CD4-positive, alpha-beta T cell treated with Interleukin-1 beta for 1 hour (primary cell): ENCODE results near the gene KCNMB2.

Experiments used
- DNase-seq, 2 donors: peaks; one replicate each; pipeline ENCODE4 v3.0.0-alpha.2; 2020 to 2022

Gene KCNMB2

DNA sequence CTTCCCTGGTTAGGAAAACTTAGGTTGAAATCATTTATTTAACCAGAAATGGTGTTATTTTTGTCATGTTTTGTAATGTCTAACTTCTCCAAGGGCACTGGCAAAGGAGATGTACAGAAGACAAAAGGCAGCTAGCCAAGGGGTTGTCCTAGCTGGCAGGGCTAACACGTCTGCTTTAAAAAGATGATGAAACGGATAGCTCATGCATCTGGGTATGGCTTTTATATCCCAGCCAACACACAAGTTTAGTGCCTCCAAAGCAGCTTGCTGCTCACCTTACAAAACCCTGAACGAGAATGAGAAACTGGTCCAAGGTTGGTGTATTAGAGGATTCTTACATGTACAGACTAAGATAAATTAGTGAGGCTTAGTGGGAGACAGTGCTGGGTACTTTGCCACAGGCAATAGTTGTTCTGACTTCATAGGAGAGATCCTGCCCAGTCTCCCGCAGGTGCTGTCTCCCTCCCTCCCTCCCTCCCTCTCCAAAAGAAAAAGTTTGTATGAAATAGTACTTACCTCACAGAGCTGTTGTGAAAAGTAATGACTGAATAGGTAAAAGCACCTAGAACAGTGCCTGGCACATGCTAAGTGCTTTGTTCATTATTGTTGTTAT is 47.8 kb downstream of the KCNMB2 start:
- no peak for DNase-seq

DNA sequence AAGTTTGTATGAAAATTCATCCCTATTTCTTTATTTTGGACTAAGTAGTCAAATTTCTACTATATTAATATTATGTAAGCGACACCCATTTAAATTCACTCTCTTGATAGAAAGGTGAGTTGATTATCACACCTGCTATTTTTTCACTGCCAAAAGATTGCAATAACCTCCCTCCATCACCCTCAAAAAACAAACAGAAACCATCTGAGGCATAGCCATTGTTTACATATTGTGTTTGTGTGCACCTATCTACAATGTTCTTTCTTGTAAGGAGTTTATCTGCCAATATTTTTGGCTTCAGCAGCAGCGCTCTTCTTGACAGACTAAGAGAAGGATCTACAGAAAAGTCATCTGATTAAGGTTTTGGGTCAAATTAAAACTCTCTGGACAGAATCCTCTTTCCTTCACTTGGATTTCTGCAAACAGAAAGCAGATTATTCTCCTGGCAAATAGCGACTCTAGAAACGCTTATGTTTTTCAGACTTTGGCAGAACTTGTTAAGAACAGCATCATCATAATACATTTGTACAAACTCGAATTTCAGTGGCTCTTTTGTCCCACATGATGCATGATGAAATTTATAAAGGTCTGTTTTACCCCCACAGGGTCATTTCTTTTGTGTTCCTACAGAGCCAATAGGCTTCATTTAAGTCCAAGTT is 48.6 kb downstream of the KCNMB2 start:
- no peak for DNase-seq

GRCh38 chr3:178585454-178585853 is 49.2 kb downstream of the KCNMB2 start:
- no peak for DNase-seq

DNA sequence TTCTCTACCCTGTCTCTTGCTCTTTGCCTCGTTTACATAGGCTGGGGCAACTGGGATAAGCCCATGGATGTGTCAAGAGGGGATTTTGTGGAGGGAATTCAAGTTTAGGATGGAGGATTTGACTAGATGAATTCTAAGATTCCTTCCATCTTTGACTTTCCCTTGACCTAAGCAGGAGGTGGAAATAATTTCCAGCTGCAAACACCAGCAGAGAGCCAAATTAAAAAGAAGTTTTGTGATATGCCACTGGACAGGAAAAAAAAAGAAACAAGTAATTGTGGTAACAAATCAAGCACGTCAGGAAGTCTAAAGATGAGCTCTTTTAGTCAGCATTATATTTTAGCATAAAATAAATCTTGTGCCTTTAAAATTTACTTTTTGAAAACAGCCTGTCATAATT is 49.8 kb downstream of the KCNMB2 start:
- DNase-seq: no peak

DNA sequence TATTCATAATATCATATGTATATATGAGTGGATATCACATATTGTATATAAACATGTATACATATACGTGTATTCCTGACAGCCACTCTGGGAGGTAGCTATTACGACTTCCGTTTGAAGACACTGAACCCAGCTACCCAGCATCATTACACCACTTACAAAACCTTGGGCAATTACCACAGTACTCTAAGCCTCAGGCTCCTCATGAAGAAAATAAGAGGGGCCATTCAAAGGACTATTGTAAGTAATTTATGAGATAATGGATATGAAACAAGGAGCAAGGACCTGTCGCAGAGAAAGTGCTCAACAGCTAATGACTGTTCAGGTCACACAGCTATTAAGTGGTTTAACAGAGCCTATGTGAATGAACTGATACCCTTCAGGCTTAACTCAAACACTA is 52.4 kb downstream of the KCNMB2 start:
- no peak for DNase-seq

DNA sequence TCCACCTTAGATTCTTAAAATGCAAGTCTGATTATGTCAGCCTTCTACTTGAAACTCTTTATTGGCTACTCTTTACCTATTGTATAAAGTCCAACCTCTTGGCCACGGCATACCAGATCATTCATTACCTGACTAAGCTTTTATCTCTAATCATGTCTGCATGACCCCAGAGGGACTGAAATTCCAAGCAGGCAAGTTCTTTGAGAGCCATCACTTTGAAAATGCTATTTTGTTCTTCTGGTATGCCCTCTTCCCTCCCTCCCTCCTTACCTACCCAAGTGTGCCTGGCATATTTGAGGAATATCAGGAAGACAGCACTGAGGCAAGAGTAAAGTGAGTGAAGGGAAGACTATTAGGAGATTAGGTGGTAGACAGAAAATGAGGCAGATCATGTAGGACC is 57.5 kb downstream of the KCNMB2 start:
- DNase-seq: no peak

DNA sequence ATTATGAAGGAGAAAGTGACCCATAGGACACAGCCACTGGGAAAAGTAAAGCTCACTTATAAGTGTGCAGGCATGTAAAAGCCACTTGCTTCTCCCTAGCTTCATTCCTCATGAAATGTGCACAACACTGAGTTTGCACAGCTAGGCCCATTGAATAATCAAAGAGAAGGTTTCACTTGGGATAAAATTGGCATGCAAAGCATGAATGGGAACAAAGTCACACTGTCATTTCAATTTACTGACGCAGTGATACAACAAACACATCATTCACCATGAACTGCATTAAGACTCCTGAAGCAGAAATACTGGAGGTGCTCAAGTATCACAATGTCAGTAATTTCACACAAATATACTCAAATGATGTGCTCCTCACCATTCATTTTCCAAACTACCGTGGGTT is 61.1 kb downstream of the KCNMB2 start:
- DNase-seq: no peak

GRCh38 chr3:178602856-178603255 is 66.6 kb downstream of the KCNMB2 start:
- no peak for DNase-seq

GRCh38 chr3:178603735-178604134 is 67.5 kb downstream of the KCNMB2 start:
- DNase-seq: no peak

DNA sequence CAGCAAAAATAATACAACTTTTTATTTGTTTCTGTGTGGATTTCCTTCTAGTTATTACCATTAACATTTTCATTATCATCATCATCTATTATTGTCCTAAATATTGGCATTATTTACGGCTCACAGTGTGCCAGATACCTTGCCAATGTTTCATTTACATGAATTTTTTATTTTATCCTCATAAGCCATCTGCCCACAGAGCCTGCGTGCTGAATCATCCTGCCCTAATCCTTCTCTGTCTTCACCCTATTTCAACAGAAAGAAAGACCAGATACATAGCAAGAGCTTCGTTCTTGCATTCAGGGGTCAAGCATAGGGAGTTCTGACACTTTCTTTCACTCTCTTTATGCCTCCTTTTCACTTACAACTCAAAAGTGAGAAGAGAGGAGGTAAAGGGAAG is 82.0 kb downstream of the KCNMB2 start:
- DNase-seq: no peak

DNA sequence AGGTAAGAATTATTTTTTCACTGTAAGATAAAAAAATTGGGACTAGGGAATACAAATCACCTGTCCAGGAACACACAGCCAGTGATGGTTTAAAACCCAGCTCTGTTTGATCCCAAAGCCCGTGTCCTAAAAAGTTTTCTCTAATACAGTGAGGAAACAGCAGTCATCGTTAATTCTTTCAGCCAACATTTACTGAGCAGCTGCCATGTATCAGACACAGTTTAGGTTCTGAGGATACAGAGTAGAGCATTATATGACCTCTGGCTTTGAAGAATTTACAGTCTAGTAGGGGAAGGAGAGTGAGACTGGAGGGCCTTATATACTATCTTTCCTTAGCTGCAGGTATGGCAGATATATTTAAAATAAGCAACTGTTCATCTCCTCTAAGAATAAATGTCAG is 82.7 kb downstream of the KCNMB2 start:
- DNase-seq: no peak

DNA sequence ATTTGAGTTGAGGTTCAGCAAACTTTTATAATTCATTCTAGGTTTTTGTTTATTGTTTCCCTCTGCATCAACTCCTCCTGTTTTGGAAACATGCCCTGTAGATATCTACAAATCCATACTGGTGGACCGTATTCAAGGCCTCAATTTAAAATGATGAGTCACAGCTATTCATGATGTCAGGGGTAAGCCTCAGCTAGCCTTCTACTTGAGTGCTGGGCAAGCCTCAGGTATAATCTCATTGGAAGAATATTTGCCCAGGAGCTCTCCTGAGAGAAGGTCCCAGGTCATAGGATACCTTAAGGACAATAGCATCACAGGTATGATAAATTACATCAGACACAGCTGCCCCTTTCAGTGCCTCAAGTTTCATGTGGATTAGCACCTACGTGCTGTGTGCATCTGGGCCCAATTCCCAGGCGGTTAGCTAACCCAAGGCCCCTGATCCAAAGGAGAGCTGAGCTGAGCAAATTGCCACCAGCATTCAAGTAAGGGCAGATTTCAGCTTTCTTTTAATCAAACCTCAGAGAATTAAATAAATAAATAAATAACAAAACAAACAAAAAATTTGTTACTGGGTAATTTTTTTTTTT is 87.5 kb downstream of the KCNMB2 start:
- no peak for DNase-seq

DNA sequence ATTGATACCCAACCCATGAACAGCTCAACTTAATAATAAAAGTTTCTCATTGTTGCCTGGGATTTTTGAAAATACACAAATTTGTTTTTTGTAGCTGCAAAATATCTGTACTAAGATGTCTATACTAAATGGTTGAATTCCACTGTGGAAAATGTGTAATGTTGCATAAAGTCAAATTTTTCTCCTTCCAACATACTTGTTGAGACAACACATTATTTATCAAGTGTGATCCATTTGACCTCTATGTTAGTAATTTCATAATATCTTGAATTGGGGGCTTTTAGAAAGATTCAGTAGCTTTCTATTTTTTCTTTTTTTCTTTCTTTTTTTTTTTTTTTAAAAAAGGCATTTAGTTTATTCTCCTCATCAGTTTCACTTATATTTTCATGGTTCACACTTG is 88.0 kb downstream of the KCNMB2 start:
- DNase-seq: no peak

DNA sequence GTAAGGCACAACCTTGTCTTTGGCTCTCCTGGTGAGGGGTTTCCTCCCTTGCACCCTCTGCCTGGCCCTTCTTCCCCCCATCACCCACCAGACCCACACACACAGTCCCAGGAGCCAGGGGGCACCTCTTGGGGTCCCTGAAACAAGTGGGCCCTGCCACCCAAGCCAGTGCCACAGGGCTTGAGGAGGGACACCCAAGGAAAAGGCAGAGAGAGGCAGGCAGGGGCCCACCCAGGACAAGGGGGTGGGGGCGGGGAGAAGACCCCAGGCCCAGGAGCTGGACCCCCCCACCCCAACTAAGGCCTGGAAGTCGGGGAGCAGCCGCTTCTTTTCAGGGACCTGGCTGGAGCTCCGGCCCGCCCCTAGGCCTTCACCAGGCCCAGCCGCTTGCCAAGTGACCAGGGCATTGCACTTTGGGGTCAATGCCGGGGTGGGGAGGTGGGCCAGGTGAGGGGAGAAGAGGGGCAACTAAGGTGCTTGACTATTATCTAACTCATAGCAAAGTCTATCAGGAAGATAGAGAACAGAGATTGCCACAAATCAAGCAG is 88.9 kb downstream of the KCNMB2 start:
- DNase-seq: no peak

DNA sequence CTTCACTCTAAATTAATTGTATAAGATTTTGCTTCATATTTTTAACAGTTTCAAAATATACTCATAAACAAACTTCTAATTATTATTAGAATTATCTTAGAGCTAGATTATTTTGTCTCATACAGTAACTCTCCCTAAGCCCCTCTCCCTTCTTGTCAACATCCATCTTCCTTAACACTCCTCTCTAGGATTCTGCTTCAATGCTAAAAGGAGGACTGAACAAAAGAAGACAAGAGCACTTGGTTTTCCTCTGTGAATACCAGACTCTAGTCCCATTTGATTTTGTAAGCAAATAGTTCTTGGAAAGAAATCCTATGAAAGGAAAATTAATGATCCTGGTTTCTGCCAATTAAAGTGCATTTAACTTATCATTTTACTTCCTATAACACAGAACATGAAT is 91.8 kb downstream of the KCNMB2 start:
- DNase-seq: no peak

GRCh38 chr3:178629430-178630178 is 93.4 kb downstream of the KCNMB2 start:
- DNase-seq: no peak

DNA sequence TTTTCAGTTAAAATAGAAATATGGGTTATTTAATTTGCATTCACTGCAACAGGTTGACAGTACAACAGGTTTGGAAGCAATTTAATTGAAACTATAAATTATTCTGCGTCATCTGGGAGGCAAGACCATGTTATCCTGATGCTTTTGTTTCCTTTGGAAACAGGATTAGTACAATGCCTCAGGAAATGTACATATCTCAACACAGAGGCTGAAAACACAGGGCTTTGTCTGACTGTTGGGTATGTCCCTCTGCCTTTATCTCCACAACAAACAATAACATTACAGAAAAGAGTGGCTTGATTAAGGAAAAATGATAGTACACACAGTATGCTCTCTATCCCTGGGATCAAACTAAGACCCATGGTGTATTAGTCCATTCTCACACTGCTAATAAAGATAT is 95.7 kb downstream of the KCNMB2 start:
- DNase-seq: no peak

DNA sequence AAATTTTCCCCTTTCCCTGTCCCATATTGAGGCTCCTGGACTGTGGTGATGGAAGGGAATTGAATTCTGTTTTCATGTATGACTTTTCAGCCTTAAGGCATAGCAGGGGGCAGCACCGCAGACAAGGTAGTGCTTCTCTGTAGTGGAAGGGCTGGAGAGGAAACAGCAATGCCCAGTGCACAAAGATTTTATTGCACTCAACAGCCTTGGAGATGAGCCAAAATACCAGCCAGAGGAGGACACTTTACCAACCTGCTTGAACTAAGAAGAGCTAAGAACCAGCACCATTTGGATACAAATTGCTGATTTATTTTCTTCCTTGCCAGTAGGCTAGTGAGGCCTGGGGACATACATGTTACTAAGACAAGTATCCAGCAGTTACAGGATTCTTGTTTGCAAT is 98.7 kb downstream of the KCNMB2 start:
- no peak for DNase-seq

- DNase-seq: no peak
Measured at GRCh38 chr3:178637802-178638201, 101.6 kb downstream of the KCNMB2 start.

DNA sequence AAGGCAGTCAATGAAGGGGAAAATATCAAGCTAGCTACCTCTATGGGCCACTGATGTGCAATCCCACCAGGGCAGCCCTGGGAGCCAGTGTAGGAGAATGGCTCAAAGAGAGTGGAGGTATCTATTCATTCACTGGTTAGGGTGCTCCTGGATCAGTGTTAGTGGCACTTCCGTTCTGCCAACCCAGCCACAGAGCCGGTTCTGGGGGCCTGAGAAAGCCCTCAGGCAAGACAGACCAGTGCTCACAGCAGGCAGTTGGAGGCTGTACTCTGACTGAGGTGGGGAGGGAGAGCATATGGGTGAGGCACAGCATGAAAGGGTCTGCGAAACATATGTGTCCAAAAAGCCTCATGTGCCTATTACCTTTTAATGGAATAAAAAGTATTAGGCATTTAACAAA is 109.3 kb downstream of the KCNMB2 start:
- DNase-seq: no peak

DNA sequence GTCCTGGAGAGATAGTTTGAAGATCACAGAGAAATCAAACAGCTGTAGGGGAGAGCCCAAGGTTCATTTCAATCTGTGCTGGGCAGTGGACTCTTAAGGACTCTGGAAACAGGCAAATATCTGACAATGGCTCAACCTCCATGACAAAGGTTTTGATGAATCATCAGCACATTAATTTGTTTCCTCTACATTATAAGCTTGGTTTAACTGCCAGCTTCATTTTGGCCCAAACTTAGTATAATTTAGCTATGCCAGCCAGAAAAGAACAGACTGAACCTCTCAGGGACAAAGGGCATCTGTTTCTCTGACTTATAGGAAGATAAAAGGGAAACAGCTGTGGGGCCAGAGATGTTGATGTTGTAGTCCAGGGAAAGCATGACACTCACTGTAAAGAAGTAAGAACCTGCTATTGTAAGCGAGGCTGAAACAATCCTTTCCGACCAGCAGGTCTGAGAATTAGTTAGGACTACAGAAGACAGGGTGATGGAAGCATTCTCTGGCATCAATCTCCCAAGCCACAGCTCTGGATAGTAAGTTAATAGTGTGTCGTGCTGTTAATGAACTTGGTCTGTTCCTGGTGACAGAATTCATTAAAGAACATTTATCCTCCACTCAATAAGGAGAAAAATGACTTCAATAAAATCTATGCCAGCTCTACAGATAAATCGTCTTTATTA is 110.1 kb downstream of the KCNMB2 start:
- no peak for DNase-seq

DNA sequence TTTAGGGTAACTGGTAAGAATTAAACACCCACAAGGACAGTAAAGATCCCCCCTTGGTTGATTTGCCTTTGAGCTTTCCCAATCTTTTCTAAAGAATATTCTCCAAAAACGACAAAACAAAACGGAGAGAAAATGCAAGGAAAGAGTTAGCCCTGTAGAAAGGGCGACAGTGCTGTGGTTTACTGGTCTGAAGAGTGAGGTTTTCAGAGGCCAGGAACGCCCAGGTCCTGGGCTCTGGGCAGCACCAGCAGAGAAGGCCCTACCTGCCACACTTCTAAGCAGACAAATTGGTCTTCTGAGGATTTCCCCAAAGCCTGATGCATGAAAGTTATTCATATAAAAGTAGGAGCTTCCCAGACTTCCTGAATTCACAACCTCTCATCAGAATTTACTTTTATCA is 119.3 kb downstream of the KCNMB2 start:
- DNase-seq: no peak

- DNase-seq: no peak
Measured at GRCh38 chr3:178658694-178659325, 122.6 kb downstream of the KCNMB2 start.
